GM19238 (cell line): ENCODE measurements around the gene COPS7B.
A peak's percentile ranks its signal among the peaks of the same experiment; 100 is the strongest.
"Not testable (repeated sequence)": the region's sequence is repeated elsewhere in the genome, so short reads cannot be mapped to it uniquely, and the experiment has no call there.

ENCODE experiments used
- DNase-seq: peaks from one replicate; pipeline ENCODE4 v3.0.0; 2011; ENCODE audit warnings: low spot score; ENCODE audit not compliant: insufficient read length

The COPS7B gene

DNA sequence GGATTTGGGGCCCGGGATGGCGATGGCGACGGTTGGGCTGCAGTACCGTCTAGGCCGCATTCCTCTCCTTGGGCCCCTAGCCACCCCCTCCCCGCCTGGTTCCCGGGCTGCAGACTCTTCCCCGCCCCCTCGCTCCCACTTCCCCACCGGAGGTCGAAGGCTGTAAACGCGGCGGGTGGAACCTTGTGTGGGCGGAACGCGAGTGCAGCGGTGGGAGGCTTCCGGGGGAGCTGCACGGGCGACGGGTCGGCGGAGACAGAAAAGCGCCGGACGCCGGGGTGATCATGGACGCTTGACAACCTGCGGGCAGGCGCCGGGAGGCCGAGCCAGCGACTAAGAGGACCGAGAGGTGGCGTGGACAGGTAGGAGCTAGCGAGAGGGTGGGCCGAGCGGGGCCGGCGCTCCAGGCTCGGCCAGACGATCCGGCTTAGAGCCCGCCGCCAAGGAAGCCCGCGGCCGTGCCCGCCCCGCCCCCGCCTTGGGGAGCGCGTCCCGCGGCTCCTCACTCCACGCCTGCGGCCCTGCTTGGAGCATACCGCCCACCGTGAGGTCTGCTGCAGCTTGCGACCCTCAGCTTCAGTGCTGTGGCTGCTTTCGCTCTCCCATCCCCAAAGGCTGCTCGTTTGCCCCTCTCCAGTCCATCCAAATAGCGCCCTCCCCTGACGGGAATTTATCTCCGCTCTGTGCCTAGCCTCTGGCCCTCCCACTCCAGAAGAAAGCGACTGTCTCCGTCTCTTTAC lies at the start of gene COPS7B:
Gene COPS7B, plus strand, starts transcription at position 269 of the 740 bp plus-strand sequence. CDS start 2,126 bp downstream, outside the sequence.
- peak; percentile 76 for DNase-seq

DNA sequence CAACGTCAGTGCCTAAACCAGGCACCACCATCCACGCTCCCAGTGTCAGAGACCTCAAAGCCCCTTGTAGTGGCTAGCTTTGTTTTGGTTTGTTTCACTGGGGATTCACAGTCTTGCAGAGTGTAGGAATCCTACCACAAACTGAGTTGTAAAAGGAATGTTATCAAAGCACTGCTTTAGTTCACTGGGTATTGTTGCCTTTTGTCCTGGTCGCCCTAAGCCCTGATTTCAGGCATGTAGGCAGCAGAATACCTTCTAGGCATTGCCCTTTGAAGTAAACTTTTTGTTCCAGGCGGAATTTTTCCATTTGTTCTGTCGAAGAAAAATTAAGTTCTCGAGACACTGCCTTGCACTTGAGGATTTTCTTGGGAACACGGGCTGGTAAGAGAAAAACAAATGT lies 48.5 kb upstream of the COPS7B start:
- DNase-seq: no peak

DNA sequence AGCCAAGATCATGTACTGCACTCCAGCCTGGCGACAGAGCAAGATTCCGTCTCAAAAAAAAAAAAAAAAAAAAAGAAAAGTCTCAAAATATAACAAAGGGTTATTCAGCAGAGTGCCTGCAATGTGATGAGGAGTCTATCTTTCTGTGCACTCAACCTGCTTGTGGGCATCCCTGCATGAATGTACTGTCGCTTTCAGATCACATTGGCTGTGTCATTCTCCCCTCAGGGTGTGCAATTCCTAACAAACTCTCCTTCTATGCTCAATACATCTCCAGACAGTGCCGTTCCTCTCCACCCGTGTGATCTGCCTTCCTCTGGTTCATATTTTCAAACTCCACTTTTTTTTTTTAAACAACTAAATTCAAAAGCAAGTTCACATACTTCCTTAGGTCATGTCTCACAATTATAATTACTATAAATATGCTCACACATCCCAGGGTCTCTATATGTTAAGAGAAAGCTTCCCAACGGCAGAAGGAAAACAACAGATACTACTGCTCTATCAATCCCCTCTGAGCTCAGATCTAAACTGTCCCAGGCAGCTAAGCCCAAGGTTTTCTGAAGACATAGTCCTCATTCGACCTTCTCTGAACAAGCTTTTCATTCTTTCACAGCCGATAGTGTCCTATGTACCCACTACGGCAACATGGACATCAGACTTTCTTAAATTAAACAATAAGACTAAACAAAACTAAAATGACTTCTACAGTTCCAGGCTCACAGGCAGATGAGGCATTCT lies 42.7 kb upstream of the COPS7B start:
- DNase-seq: no peak

DNA sequence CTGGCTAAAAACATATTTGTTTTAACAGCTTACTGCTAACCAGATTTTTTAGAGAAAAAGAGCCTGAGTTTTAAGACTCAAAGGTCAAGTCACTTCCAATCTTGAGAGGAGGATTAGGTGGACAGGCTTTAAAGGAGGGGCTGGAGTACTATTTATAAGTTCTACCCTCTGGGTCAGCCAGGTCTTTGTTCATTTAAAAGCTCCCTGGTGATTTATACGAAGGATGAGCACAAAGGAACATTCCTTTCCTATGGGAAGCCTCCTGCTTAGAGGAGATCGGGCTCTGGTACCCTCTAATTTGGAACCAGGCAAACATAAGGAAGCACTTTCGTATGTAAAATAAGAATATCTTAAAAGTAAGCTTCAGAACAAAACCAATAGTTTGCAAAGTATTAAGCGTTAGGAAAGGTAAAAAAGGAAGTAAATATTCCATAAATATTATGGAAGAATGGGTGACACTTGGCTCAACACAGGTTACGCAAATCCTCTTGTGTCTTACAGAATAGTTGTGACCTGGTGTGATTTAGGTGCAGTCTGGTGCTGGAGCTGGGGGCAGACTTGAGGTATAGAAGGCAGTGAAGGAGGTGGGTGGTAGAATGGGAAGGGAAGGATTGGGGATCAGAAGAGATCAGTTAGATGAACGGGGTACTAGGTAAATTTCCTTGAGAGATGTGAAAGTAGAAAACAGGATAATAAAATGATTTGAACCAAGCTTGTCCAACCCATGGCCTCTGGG lies 40.8 kb upstream of the COPS7B start:
- DNase-seq: no peak

DNA sequence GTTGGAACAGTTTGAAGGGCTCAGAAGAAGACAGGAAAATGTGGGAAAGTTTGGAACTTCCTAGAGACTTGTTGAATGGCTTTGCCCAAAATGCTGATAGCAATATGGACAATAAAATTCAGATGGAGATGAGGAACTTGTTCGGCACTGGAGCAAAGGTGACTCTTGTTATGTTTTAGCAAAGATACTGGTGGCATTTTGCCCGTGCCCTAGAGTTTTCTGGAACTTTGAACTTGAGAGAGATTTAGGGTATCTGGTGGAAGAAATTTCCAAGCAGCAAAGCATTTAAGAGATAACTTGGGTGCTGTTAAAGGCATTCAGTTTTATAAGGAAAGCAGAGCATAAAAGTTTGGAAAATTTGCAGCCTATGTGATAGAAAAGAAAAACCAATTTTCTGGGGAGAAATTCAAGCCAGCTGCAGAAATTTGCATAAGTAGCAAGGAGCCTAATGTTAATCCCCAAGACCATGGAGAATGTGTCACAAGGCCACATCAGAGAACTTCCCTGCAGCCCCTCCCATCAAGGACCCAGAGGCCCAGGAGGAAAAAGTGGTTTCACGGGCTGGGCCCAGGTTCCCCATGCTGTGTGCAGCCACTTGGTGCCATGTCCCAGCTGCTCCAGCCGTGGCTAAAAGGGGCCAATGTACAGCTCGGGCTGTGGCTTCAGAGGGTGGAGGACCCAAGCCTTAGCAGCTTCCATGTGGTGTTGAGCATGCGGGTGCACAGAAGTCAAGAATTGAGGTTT lies 37.9 kb upstream of the COPS7B start:
- not testable (repeated sequence) for DNase-seq

DNA sequence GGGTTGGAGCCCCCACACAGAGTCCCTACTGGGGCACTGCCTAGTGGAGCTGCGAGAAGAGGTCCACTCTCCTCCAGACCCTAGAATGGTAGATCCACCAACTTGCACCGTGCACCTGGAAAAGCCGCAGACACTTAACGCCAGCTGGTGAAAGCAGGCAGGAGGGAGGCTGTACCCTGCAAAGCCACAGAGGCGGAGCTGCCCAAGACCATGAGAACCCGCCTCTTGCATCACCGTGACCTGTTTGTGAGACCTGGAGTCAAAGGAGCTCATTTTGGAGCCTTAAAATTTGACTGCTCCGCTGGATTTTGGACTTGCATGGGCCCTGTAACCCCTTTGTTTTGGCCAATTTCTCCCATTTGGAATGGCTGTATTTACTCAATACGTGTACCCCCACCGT lies 37.2 kb upstream of the COPS7B start:
- DNase-seq: not testable (repeated sequence)

DNA sequence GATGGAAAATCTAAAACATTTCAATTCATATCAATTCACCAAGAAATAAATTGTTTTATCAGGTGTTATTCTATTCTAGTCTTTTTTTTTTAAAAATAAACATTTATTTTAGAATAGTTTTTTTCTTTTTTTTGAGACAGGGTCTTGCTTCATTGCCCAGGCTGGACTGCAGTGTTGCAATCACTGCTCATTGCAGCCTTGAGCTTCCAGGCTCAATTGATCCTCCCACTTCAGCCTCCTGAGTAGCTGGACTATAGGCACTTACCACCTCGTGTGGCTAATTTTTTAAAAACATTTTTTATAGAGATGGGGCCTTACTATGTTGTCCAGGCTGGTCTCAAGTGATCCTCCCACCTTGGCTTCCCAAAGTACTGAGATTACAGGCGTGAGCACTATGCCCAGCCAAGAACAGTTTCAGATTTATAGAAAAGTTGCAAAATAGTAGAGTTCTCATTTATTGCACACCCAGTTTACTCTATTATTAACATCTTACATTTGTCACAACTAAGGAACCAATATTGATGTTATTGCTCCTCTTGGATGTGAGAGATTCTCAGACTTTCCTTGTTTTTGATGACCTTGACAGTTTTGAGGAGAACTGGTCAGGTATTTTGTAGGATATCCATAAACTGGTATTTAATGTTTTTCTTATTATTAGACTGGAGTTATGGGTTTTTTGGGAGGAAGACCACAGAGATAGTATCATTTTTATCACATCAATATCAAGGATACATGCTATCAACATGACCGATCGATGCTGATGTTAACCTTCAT lies 35.0 kb upstream of the COPS7B start:
- no peak for DNase-seq

DNA sequence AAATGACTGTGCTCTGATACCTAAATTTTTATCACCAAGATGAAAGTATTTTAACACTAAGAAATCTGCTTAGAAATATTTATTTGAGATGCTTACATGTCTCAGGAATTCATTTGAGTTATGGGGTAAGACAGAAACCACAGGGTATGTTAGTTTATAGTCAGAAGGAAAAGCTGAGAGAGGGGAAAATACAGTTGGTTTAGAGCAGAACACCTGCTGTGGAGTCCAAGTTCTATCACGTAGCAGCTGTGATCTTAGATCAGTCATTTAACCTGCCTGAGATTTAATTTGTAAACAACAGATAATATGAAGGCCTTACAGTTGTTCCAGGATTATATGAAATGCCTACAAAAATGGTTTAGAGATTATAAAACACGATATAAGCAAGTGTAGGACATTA lies 34.2 kb upstream of the COPS7B start:
- DNase-seq: no peak

DNA sequence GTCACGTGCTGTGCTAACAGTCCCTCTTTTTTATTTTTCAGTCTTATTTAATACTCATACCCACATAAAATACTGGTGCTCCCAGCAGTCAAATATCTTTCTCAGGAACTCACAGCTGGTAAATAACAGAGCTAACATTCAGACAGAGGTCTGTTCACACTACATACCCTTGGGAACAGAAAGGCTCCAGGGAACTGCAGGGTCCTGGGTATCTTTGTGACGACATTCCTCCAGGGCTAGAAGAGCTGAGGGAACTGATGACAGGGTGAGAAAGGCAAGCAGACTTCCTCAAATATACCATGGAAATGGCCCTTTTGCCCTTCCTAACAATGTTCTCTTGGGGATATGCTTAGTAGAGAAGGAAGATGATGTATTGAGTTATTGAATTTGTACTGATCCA lies 24.5 kb upstream of the COPS7B start:
- no peak for DNase-seq

DNA sequence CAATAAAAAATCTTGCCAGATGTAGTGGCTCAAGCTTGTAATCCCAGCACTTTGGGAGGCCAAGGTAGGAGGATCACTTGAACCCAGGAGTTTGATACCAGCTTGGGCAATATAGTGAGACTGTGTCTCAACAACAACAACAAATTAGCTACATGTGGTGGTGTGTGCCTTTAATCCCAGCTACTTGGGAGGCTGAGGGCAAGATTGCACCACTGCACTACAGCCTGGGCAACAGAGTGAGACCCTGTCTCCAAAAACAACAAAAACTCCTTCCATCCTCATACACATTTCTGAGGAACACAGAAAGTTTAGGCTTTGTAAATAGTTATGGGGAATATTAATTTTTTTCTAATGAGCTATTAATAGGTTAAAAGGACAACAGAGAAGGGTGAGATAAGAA lies 22.1 kb upstream of the COPS7B start:
- DNase-seq: no peak

DNA sequence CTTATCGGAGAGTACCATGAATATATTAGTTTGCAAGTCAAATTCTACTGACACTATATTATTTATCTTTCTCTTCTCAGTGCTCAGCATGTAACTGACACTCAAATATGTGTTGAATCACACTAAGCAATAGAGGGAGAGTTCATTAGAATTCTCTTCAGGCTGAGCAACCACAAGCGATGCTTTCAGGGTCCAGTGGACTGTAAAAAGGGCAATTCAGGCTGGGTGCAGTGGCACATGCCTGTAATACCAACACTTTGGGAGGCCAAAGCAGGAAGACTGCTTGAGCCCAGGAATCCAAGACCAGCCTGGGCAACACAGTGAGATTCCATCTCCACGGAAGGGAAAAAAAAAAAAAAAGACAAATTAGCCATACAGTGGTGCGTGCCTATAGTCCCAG lies 21.5 kb upstream of the COPS7B start:
- DNase-seq: no peak

DNA sequence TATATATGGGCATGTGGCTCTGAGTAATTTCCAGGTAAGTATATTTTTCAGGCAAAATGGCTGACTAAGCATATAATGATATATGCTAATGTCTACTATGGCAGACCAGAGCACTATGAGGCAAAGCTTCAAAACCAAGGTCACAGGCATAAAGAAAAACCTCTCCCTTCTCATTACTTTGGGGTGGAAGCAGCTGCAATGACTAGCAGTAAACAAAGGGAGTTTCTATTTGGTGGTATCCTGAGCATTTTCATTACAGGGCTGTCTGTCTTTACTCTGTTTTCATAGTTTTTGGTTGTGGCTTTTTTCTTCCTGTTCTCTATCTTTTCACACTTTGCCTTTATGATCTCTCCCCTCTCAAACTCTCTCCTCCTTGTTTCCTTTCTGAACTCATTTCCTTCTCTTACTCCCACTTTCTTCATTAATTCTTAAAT lies 20.7 kb upstream of the COPS7B start:
- DNase-seq: no peak

DNA sequence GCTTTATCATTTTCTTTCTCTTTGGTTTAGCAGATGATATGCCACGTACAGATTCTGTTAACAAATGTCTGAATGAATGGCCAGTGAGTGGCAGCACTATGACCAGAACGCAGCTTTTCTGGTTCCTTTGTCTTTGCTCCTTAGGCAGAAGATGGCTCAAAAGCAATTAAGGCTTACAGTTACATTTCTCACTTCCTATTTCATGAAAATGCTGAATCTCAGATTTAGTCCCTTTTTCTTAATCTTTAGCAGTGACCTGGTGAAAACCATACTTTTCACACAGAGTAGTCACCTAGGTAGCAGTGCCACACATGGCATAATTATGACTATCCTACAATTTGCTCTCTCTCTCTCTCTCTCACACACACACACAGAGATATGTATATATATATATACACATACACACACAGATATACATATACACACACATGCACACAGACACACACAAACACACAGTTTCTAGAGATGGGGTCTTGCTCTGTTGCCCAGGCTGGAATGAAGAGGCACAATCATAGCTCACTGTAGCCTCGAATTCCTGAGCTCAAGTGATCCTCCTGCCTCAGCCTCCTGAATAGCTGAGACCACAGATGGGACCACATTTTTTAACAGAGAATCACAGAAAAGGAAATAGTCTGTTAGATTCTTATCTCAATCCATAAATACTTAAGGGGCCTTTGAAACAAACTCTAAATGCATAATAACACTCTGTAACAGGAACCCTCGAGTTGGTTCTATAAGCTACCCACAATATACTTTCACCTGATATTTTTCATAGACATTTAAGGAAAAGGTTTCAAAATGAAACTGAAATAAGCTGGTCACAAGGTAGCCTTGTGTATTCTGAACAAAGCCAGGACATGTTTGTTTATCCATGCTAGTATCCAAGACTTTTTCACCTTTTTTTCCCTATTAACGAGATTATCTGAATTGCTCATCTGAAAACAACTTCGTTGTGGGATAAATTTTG lies 16.8 kb upstream of the COPS7B start:
- DNase-seq: no peak

DNA sequence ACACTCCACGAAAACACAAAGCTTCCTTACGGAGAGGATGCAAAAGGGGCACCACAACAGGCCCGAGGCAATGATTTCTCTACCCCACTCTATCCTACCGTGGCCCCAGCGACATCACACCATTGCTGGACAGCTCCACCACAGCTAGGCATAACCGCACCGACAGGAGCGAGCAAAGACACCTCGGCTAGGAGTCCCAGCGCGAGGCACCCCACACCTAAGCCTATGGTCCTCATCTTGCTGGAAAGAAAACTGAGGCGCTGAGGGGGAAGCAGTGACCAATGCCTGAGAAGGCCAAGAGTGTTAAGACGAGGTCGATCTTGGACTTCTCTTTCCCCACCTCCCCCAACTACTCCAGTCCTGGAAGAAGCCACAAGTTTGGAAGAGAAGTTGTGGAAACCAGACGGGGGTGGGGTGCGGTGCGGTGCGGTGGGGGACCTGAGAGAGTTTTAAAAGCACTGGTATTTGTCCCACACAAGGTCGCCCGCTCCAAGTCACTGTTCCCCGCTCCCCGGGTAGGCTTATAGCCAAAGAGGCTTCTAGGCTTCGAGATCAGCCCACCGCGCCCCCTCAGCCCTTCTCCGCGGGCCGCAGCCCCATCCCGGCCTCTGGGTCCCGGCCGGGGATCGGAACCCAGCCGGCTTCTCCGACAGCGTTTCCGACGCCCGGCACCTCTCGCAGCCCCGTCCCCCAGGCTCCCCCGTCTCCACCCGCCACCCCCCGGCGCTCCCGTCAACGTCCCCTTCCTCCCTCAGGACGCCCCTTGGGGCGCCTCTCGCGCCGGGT lies 5.9 kb upstream of the COPS7B start:
- DNase-seq: no peak

DNA sequence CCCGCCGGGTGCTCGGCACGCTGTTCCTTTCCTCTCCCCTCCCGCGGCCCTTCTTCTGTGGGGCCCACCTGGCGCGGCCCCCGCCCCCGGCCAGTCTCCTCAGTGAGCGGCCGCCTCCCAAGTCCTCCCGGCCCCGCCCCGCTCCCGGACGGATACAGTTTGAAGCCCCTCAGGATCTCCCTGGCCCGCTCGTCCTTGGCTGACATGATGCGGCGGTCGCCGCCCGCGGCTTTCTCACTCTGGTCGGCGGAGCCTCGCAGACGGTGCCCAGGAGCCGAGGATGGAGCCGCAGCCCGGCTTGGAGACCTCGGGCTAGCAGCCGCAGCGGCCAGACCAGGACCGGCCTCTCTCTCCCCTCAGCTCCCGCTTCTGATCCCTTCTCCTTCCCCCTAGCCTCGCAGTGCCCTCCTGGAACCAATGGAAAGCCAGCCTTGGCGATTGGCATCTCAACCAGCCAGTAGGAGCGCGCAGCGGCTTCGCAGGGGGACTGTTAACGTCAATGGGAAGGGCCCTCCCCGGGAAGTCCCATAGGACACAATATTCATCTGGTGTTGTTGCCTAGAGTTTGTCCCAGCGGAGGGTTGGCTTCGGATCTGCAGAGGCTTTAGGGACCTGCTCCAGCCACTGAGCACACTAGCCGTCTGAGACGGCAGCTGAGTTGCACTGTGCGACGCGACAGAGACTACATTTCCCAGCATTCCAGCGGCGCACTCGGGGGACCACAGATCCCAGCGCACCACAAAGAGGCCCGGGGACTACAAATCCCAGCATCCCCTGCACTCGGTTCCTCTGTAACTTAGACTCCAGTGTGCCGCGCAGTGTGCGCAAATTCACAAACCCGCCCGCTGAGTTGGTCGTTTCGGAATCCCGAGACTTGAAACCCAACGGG lies 5.1 kb upstream of the COPS7B start, which contains the start of gene PDE6D:
Gene PDE6D, minus strand, starts transcription at position 374 of the 889 bp plus-strand sequence. Its CDS starts 168 bp downstream, at position 206.
- peak; percentile 96 for DNase-seq

DNA sequence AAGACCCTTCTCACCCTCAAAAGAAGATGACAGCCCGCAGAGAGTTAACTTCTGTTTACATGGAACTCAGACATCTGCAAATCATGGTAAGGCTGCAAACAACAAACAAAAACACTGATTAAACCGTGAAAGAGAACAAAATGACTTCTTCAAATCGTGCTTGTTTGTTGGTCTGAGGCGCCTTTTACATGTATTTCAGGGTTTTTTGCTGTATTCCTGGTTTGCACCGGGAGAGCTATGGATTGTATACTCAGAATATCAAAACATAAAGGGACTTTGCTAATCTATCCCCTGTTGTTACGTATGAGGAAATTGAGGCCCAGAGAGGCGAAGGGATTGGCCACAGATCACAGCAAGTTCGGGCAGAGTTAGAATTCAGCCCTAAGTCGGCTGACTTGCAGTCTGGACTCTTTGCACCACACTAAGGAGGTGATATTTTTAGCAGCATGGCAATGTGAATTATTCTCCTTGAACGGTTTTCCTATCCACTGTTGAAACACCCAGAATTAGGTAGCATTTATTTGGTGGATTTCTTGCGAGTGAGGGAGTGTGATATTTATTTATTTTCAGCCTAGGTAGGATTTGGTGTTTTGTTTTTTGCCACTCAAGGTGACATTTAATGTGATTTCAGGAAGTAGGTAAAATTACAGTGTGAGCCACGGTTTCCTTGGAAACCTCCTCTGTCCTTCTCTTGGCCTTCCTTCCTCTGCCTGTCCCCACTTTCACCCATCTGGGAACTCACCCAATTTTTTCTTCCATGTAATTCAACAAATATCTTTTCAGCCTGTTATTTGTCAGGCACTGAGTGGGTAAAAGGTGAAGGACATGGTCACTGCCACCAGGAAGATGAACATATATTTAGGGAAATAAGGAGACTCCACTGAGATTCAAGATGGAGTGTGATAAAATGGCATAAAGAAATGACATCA lies 4.2 kb upstream of the COPS7B start:
- DNase-seq: no peak
